GM19193 (cell line): ENCODE measurements around the gene AURKAIP1.

Experiments used
- POLR2A ChIP-seq: IDR thresholded peaks from 4 replicates; pipeline ENCODE4 v1.6.1; 2011; ENCODE audit not compliant: insufficient read depth, insufficient read length; ENCODE audit errors: extremely low read depth

The AURKAIP1 gene

DNA sequence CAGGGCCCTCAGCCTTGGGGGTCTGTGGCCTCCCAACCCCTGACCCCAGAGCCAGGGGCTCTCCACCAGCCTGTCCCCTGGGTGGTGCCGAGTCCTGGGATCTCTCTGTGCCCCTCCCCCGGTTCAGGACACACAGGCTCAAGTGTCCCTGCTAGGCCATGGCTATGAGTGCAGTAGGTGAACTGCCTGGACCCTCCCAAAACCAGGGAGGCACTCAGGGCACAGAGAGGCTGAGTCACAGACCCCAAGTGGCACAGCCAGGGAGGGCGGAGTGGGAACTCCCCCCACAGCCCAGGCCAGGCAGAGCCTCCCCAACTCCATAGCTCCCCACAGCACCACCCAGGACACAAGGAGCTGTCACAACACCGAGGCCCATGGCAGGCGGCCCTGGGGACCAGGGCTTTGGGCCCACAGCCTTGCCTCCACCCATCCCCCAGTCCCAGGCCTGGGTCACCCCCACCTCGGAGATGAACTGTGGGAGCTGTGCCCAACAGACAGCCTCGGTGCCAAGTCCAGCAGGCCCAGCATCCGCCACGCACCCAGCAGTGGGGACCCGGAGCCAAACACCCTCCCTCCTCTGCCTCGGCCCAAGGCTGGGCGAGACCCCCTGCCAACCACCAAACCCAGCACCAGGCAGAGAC, 29.0 kb downstream of the AURKAIP1 start:
- no peak for TF ChIP-seq POLR2A

DNA sequence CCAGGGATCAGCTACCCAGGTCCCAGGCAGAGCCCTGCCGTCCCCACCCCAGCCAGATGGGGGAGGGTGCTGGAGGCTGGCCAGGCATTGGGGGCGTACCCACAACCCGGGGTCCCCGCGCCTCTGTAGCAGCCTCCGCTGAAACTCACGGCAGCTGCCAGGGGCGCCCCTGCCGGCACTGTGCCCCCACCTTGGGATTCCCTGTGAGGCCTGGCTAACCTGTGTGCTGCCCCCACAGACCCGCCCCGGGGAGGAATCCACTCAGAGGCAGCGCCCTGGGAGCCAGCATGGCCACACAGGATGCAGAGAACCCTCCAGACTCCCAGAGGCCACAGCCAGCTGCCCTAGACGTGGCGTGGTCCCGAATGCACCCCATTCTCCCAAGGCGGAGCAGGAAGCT, 29.6 kb downstream of the AURKAIP1 start:
- no peak for TF ChIP-seq POLR2A

DNA sequence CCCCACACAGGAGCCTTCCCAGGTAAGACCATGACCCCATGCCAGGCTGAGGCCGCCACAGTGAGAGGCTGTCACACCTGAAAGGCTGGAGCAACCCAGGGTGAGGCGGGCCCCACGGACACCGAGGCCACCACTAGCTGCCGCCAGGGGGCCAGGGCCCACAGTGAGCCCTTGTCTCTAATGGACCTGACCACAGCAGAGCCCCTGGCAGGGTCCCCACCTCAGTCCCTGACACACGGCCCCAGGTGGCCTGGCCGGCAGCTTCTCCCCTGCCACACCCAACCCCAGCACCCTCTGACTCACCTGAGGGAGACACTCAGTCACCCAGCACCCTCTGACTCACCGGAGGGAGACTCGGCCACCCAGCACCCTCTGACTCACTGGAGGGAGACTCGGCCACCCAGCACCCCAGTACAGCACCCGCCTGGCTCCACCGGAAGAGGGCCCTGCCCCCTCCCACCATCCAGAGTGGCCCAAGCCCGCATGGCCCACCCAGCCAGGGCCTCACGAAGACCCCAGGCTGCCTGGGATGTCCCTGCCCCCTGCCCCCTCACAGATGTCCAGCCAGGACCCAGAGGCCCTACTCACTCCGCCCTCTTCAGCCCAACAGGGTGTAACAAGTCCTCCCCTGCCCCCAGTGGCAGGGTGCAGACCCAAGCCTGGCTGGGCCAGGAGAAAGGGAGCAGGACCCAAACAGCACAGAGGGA, 30.2 kb downstream of the AURKAIP1 start:
- TF ChIP-seq POLR2A, result no peak

DNA sequence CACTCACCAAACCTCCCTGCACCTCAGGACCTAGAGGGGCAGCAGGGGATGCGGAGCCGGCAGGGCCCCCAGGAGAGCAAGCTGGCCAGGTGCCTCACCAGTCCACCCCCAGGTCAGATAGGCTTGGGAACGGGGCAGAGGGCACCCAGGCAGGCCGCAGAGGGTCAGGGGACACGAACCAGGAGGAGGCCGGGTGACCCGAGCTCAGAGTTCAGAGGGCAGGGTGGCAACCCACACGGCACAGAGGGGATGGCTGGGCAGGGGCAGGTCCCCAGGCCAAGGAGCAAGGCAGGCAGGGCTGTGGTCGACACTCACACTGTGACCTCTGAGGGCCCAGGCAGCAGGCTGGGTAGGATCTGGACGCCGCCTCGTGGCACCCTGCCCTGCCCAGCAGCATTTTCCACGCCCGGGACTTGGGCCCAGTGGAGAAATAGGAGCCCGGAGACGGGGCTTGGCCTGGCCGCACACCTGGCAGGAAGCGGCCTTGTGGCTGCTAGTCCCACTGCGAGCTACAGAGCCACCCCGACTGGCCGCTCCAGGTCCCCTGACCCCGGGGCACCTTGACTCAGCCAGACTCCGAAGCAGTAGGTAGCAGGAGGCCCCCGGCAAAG, 31.1 kb downstream of the AURKAIP1 start:
- TF ChIP-seq POLR2A, result no peak

DNA sequence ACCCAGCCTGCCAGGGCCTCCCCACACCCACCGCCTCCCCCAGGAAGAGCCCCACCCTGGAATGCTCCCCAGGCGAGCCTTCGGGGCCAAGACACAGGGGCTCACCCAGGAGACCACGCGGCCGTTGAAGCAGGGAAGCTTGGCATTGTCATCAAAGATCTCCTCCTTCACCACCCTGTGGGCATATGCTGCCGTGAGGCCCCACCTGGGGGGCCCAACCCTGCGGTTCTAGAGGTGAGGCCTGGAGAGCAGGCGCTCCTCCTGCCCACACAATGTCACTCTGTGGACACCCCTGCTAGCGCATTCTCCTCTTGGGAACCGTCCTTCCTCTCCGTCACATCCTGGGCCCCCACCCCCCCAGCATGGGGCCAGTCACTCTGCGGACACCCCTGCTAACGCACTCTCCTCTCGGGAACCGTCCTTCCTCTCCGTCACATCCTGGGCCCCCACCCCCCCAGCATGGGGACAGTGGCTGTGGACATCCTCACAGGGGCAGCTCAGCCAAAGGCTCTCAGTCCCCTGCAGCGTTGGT, 32.4 kb downstream of the AURKAIP1 start:
- no peak for TF ChIP-seq POLR2A

DNA sequence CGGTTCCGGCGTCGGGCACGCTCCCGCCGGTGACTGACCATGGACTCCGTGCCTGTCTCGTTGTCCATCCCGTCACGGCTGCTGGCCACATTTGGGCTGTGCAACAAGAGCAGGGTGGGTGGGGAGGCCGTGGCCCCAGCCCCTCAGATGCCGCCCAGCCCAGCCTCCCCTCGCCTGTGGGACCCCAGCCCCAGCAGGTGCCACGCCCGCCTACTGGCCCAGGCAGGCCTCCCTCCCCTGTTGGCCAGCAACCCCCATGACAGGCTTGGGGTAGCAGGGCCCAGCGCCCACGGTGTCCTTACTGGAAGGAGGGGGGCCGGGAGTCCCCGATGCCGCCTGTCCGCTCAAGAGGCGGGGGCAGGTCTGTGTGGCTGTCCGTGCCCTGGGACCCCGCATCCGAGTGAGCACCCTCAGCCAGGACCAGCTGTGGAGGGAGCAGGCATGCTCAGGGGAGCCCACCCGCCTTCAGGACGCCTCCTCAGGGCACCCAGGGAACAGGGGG, 32.9 kb downstream of the AURKAIP1 start:
- no peak for TF ChIP-seq POLR2A

DNA sequence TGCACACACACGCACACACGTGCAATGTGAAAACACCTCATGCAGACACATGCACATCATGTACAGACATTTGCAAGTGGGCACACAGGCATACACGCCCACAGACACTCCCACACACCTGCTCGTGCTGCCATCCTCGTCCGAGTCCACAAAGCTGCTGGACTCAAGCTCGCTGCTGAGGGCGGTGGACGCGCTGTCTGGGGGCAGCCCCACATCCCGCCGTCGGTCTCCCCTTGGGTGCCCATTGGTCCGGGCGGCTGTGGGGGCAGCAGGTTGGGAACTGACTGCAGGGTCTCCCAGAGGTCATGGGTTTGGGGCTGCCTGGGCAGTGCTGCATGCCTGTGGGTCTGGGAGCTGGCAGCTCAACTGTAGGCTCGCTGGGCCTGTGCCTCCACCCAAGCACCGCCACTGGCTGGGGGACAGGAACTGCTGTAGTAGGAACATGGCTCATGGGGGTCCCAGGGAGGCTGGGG, 33.4 kb downstream of the AURKAIP1 start:
- no peak for TF ChIP-seq POLR2A

DNA sequence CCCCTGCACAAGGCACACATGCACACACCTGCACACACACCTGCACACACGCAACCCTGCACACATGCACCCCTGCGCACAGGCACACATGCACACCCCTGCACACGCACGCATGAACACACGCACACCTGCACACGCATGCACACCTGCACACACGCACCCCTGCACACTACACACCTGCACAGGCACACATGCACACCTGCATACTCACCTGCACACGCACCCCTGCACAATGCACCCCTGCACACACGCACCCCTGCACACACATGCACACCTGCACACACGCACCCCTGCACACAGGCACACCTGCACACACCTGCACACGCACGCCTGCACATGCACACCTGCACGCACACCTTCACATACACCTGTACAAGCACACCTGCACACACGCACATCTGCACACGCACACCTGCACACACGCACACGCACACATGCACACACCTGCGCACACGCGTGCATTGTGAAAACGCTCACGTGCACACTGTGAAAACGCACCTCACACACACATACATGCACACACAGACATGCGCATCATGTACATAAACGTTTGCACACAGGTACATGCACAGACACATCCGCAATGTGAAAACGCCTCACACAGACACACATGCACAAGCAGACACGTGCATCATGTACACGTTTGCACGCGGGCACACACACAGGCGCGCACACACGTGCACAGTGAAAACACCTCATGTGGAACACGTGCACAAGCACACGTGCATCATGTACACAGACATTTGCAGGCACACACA, 34.0 kb downstream of the AURKAIP1 start:
- no peak for TF ChIP-seq POLR2A

DNA sequence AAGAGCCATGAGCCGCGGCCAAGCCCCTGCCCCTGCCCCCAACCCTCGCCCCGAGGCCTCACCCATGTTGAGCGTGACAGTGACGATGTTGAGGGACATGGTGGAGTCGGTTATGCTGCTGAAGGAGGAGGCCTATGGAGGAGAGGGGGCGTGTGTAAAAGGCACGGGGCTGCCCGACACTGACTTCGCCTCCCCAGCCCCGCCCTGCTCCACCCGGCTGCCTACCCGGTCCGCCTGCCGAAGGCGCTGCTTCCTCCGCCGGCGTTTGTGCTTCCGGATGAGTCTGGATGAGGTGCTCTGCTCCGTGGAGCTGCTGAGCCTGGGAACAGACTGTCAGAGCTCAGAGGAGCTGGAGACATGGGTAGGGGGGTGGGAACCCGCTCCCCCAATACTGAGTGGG, 34.8 kb downstream of the AURKAIP1 start:
- no peak for TF ChIP-seq POLR2A

DNA sequence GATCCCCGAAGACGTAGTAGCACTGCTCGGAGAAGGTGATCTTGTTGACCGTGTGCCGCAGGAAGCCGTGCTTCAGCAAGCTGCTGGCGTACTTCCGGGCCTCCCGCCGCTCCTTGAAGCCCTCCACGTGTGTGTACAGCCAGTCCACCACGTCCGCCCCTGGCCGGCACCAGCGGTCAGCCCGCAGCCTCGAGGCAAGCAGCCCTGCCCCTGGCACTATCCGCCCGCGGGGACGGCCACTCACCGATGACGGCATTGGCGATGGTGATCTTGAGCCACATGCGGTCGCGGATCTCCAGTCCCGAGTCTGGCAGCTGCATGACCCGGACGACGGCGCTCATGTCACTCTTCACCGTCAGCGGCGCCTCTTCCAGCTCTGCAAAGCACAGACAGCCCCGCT, 36.7 kb downstream of the AURKAIP1 start:
- TF ChIP-seq POLR2A, result no peak

DNA sequence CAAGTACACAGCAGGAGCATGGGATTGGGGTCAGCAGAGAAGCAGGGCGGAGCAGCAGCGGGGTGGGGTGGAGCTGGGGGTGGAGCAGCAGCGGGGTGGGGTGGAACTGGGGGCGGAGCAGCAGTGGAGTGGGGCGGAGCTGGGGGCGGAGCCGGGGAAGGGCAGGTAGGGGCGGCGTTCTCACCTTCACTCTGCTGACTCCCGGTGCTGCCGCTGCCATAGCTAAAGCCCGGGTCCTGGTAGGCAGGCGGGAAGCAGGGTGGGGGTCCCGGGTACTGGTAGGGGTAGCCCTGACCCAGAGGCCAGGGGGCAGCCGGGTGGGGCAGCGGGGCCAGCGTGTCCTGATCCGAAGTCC, 37.2 kb downstream of the AURKAIP1 start:
- no peak for TF ChIP-seq POLR2A

DNA sequence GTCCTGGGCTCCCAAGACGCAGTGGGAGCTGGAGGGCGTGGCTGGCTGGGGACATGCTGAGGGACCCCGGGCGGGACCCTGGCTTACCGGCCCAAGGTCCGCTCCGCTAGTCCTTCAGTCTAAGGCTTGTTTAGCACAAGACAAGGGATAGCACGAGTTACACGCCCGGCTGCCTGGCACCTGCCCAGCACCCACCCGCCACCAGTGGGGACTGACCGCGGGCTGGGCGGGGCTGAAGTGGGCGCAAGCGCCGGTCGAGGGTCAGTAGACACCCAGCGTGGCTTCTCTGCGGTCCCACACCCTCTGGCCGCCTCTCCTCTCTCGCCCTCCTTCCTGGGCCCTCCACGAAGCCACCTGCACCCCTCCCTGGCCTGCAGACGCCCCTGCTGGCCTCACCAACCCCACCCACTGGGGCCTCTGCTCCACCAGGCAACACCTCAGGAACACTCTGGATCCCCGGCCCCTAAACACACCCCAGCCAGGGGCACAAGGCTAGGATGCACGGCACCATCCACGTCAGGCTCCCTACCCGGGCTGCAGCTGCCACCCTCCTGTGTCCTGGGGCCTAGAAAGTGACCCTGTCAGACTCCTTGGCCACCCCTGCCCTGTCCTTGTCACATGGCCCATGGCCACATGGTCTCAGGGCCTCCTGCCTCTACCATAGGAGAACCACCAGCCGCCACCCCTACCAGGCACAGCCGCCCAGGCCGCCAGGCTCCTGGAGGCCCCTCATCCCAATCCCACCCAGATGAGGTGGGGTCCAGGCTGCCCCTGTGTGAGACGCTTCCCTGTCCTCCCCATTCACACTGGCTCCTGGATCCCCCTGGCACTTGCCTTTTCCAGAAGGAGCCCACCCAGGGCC, 37.8 kb downstream of the AURKAIP1 start:
- no peak for TF ChIP-seq POLR2A

DNA sequence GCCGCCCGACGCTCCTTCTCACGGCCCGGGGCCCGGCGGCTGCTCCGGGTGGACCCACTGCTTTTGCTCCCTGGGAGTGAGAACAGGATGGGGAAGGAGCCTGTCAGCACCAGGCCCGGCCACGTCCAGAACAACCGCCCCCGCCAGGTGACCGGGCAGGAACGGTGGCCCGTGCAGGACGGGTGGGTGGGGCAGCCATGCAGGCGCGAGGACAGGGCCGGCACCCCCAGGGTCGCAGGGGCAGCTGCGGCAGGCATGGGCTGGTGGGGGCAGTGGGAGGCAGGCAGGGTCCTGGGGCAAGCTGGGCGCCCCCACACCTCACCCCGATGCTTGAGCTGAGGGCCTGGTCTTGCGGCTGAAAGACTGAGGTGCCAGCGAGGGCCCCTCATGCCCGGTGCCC, 38.6 kb downstream of the AURKAIP1 start:
- no peak for TF ChIP-seq POLR2A

DNA sequence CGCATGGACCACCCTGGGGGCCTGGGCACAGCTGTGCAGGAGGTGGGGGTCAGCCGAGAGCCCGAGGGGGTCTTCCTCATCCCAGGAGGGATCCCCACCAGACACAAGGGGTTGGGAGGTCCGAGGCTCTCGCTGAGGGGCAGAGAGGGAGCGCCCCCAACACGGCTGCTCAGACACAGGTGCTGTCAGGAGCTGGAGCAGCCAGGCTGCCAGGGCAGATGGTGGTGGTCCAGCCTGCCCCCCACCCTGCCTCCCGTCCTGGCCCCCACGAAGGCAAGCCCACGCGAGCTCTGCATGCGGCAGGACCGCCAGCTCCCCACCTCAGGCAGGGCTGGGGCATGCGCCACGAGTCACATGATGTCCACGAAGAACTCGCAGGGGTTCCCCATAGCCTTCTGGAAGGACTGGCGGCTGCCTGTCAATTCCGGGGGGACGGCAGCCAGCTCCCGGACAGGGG, 39.2 kb downstream of the AURKAIP1 start:
- TF ChIP-seq POLR2A, result no peak
